SK-N-SH treated with all-trans-retinoic acid at 6 μM for 48 hours (cell line): ENCODE measurements around the gene COBL.

Source experiments
- ZFP3 ChIP-seq: fragments of 250-450 bp; sonication (Bioruptor Pico); IDR thresholded peaks from 2 replicates; pipeline ENCODE4 v1.5.0; 2020; ENCODE audit warnings: mild to moderate bottlenecking, moderate library complexity
- ZNF8 ChIP-seq: fragments of 450-650 bp; formaldehyde crosslinking; IDR thresholded peaks from 2 replicates; pipeline ENCODE4 v1.5.0; 2020; ENCODE audit warnings: mild to moderate bottlenecking, moderate library complexity

GRCh38 chr7:51043461-51043860 is 273.1 kb downstream of the COBL start:
- no peak for TF ChIP-seq ZNF8 (CRISPR knock-in tag)
- no peak for TF ChIP-seq ZFP3
